ENCODE measurements around the gene KCNQ5.
"Not testable (repeated sequence)": the region's sequence is repeated elsewhere in the genome, so short reads cannot be mapped to it uniquely, and the experiment has no call there.

The KCNQ5 gene

DNA sequence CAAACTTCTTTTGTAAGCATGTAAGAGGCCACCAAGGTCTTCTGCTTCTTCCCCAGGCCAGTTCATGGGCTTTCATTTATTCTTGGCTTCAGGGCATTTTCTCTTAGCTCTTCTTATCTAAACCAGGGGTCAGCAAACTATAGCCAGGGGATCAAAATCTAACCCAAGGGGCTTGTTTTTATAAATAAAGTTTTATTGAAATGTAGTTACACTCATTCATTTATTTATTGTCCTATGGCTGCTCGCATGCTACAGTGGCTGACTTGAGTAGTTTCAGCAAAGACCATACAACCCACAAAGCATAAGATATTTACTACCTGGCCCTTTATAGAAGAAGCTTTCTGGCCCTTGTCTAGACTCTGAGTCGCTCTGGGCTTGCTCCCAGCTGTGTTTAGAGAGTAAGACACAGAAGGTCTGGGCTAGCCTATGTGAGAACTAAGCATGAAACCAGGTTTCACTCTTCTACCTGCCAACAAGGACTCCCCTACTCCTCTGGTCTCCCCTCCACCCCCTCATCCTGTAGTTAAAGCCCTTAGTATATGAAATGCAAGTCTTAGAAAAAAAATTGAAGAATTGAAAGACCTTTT is 560.2 kb downstream of the KCNQ5 start:
- no peaks in the 10 kb centered on the region for H3K4me1 ChIP-seq (ENCODE audit: insufficient read depth, low read length)
- no peak overlapping the region for H3K27ac ChIP-seq (ENCODE audit: low read depth, low read length)
- no peak overlapping the region for H3K4me3 ChIP-seq (ENCODE audit: low read depth in 1 of 2, low read length in 2 of 2)
- no peak overlapping the region for H3K9ac ChIP-seq (ENCODE audit: low read length)
- peaks cover 0 to 5% of the 10 kb centered on the region in 2 donors for H3K27me3 ChIP-seq (ENCODE audit: control insufficient read depth in 1 of 2, insufficient read depth in 2 of 2, low read length in 2 of 2)
- no peaks in the 10 kb centered on the region for H3K9me3 ChIP-seq (ENCODE audit: low read length)
- no peaks in the 10 kb centered on the region for H3K36me3 ChIP-seq (ENCODE audit: insufficient read depth, low read length)

DNA sequence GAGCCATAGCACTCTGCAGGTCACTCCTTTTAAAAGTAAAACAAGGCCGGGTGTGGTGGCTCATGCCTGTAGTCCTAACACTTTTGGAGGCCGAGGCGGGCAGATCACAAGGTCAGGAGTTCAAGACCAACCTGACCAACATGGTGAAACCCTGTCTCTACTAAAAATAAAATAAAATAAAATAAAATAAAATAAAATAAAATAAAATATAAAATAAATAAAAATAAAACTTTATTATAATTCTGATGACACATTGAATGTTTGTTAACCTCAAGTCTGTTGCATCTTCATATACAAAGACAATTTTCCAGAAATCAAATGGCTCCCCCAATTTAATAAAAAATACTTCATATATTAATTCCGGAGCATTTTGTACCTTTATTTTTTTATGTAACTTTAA is 571.4 kb downstream of the KCNQ5 start:
- H3K9ac ChIP-seq (ENCODE audit: low read length); H3K27ac ChIP-seq (ENCODE audit: low read depth, low read length); H3K27me3 ChIP-seq (ENCODE audit: control insufficient read depth in 1 of 2, insufficient read depth in 2 of 2, low read length in 2 of 2); H3K4me1 ChIP-seq (ENCODE audit: insufficient read depth, low read length); H3K9me3 ChIP-seq (ENCODE audit: low read length); H3K36me3 ChIP-seq (ENCODE audit: insufficient read depth, low read length); H3K4me3 ChIP-seq (ENCODE audit: low read depth in 1 of 2, low read length in 2 of 2): not testable (repeated sequence)

DNA sequence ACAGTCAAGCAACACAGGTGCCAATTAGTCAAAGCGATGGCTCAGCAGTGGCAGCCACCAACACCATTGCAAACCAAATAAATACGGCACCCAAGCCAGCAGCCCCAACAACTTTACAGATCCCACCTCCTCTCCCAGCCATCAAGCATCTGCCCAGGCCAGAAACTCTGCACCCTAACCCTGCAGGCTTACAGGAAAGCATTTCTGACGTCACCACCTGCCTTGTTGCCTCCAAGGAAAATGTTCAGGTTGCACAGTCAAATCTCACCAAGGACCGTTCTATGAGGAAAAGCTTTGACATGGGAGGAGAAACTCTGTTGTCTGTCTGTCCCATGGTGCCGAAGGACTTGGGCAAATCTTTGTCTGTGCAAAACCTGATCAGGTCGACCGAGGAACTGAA is 572.9 kb downstream of the KCNQ5 start:
- no peak overlapping the region for H3K27ac ChIP-seq (ENCODE audit: low read depth, low read length)
- no peaks in the 10 kb centered on the region for H3K36me3 ChIP-seq (ENCODE audit: insufficient read depth, low read length)
- H3K4me1 ChIP-seq (ENCODE audit: insufficient read depth, low read length): no peaks in the 10 kb centered on the region
- H3K27me3 ChIP-seq (ENCODE audit: control insufficient read depth in 1 of 2, insufficient read depth in 2 of 2, low read length in 2 of 2): no peaks in the 10 kb centered on the region
- no peaks in the 10 kb centered on the region for H3K9me3 ChIP-seq (ENCODE audit: low read length)
- no peak overlapping the region for H3K9ac ChIP-seq (ENCODE audit: low read length)
- no peak overlapping the region for H3K4me3 ChIP-seq (ENCODE audit: low read depth in 1 of 2, low read length in 2 of 2)

DNA sequence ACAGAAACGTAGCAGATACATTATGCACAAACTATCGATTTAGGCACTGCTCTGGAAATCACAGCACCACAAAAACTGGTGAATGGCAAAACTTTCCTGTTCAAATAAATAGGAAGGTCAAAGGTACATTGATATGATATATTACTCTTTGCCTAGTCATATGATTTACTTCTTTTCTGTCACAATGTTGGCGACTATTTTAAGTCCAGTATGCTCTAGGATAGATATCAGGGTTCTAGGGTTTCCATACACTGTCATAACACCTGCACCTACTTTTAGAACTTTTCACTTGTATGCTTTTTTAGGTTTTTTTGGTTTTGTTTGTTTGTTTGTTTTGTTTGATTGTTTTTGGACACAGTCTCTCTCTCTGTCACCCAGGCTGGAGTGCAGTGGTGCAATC is 578.4 kb downstream of the KCNQ5 start:
- Histone ChIP-seq H3K9me3 (ENCODE audit: low read length) (no peaks in the 10 kb centered on the region), H3K36me3 (ENCODE audit: insufficient read depth, low read length) (no peaks in the 10 kb centered on the region), H3K27me3 (ENCODE audit: control insufficient read depth in 1 of 2, insufficient read depth in 2 of 2, low read length in 2 of 2) (no peaks in the 10 kb centered on the region), H3K4me3 (ENCODE audit: low read depth in 1 of 2, low read length in 2 of 2) (no peak overlapping the region), H3K9ac (ENCODE audit: low read length) (no peak overlapping the region), H3K4me1 (ENCODE audit: insufficient read depth, low read length) (no peaks in the 10 kb centered on the region), H3K27ac (ENCODE audit: low read depth, low read length) (no peak overlapping the region)

DNA sequence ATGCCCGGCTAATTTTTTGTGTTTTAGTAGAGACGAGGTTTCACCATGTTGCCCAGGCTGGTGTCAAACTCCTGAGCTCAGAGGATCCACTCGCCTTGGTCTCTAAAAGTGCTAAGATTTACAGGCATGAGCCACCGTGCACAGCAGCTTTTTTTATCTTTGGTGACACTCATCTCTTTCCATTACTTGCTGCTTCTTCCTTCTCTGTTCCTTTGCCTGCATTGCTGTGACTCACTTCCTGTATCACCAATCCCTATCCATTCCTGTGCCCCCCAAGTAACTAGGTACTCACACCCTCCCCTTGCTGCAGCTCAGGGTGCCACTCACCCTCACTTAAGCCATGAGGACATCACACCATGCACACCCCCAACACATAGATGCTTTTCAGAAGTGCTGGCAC is 578.9 kb downstream of the KCNQ5 start:
- no peak overlapping the region for H3K27ac ChIP-seq (ENCODE audit: low read depth, low read length)
- H3K4me1 ChIP-seq (ENCODE audit: insufficient read depth, low read length): no peaks in the 10 kb centered on the region
- H3K4me3 ChIP-seq (ENCODE audit: low read depth in 1 of 2, low read length in 2 of 2): no peak overlapping the region
- no peaks in the 10 kb centered on the region for H3K36me3 ChIP-seq (ENCODE audit: insufficient read depth, low read length)
- no peaks in the 10 kb centered on the region for H3K27me3 ChIP-seq (ENCODE audit: control insufficient read depth in 1 of 2, insufficient read depth in 2 of 2, low read length in 2 of 2)
- no peak overlapping the region for H3K9ac ChIP-seq (ENCODE audit: low read length)
- H3K9me3 ChIP-seq (ENCODE audit: low read length): no peaks in the 10 kb centered on the region

DNA sequence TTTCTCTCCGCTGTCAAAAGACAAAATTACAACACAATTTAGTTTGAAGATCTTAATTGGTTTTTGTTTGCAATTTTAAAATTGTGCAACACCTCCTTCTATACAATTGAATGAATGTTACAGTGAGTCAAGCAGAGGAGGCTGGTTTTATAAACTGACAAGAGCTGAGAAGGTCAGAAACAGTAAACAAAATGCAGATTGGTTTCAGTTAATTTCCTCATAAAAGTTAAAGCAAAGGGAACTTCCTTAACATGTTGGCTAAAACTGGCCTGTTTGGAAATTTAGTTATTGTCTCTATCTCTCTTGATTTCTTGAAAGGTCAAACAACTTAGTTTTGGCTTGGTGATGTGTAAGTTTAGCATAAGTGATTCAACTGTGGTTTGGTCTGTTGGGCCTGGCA is 581.2 kb downstream of the KCNQ5 start:
- Histone ChIP-seq H3K4me3 (ENCODE audit: low read depth in 1 of 2, low read length in 2 of 2) (no peak overlapping the region), H3K27ac (ENCODE audit: low read depth, low read length) (no peak overlapping the region), H3K36me3 (ENCODE audit: insufficient read depth, low read length) (no peaks in the 10 kb centered on the region), H3K4me1 (ENCODE audit: insufficient read depth, low read length) (no peaks in the 10 kb centered on the region), H3K27me3 (ENCODE audit: control insufficient read depth in 1 of 2, insufficient read depth in 2 of 2, low read length in 2 of 2) (no peaks in the 10 kb centered on the region), H3K9ac (ENCODE audit: low read length) (no peak overlapping the region), H3K9me3 (ENCODE audit: low read length) (no peaks in the 10 kb centered on the region)

DNA sequence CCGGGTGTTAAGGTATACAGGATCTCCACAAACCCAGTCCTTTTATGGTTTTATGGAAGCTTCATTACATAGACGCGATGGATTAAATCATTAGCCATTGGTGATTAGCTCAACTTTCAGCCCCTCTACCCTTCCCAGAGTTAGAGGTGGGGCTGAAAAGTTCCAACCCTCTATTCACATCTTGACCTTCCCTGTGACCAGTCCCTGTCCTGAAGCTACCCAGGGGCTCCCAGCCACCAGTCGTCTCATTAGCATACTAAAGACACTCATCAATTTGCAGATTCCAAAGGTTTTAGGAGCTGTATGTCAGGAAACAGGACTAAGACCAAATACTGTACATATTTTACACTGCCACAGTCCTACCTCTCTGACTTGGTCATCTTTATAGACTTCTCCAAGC is 582.4 kb downstream of the KCNQ5 start:
- Histone ChIP-seq H3K4me3 (ENCODE audit: low read depth in 1 of 2, low read length in 2 of 2) (no peak overlapping the region), H3K36me3 (ENCODE audit: insufficient read depth, low read length) (no peaks in the 10 kb centered on the region), H3K27me3 (ENCODE audit: control insufficient read depth in 1 of 2, insufficient read depth in 2 of 2, low read length in 2 of 2) (no peaks in the 10 kb centered on the region), H3K9me3 (ENCODE audit: low read length) (no peaks in the 10 kb centered on the region), H3K9ac (ENCODE audit: low read length) (no peak overlapping the region), H3K27ac (ENCODE audit: low read depth, low read length) (no peak overlapping the region), H3K4me1 (ENCODE audit: insufficient read depth, low read length) (no peaks in the 10 kb centered on the region)

DNA sequence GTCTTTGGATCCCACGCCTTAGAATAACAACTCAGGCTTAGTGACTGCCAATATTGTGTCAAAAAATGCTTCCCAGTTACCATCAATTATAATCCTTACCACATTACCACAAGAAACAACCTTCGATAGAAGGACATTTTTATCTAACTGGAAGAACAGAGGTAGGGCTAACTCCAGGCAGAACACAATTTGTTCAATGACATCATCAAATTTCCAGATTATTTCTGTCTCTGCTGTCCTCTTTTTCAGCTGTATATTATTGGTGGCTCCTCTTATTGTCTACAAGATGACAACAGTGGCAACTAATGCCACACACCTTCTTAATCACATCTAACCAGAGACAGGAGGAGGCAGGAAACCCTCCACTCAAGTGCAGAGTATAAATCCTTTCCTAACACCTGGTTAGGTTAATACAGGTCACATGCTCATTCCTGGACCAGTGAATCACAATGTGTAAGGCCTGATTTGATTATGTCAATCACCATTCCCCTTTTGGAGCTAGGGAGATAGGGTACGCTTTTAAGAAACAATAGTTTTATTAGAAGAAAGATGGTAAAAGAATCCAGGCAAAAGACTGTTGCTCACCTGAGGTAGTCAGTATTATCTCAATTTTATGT is 585.5 kb downstream of the KCNQ5 start:
- Histone ChIP-seq H3K4me1 (ENCODE audit: insufficient read depth, low read length) (no peaks in the 10 kb centered on the region), H3K27ac (ENCODE audit: low read depth, low read length) (no peak overlapping the region), H3K4me3 (ENCODE audit: low read depth in 1 of 2, low read length in 2 of 2) (no peak overlapping the region), H3K27me3 (ENCODE audit: control insufficient read depth in 1 of 2, insufficient read depth in 2 of 2, low read length in 2 of 2) (no peaks in the 10 kb centered on the region), H3K36me3 (ENCODE audit: insufficient read depth, low read length) (no peaks in the 10 kb centered on the region), H3K9me3 (ENCODE audit: low read length) (no peaks in the 10 kb centered on the region), H3K9ac (ENCODE audit: low read length) (no peak overlapping the region)

DNA sequence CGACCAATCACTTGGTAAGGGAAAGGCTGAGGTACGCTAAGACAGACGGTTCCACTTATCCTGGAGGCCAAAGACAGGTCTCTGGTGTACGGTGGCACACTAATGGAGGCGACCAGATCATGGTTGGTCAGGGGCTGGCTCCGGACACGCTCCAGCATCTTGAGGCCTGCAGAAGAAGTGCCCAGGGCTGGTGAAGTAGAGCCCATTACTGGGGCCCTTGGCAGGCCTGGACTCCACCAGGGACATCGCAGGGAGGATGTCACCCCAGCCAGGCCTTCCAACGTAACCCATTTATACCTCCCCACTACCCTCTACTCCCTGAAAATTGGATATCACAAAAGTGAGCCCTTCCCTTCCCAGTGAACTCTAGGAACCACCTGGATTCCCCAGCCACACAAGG is 587.3 kb downstream of the KCNQ5 start:
- Histone ChIP-seq H3K27me3 (ENCODE audit: control insufficient read depth in 1 of 2, insufficient read depth in 2 of 2, low read length in 2 of 2) (no peaks in the 10 kb centered on the region), H3K9me3 (ENCODE audit: low read length) (no peaks in the 10 kb centered on the region), H3K36me3 (ENCODE audit: insufficient read depth, low read length) (no peaks in the 10 kb centered on the region), H3K4me1 (ENCODE audit: insufficient read depth, low read length) (no peaks in the 10 kb centered on the region), H3K9ac (ENCODE audit: low read length) (no peak overlapping the region), H3K27ac (ENCODE audit: low read depth, low read length) (no peak overlapping the region), H3K4me3 (ENCODE audit: low read depth in 1 of 2, low read length in 2 of 2) (no peak overlapping the region)

DNA sequence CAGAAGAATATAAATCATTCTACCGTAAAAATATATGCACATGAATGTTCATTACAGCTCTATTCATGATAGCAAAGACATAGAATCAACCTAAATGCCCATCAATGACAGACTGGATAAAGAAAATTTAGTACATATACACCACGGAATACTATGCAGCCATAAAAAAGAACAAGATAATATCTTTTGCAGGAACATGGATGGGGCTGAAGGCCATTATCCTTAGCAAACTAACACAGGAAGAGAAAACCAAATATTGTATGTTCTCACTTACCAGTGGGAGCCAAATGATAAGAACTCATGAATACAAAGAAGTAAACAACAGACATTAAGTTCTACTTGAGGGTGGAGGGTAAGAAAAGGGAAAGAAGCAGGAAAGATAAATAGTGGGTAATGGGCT is 595.0 kb downstream of the KCNQ5 start:
- Histone ChIP-seq H3K4me3 (ENCODE audit: low read depth in 1 of 2, low read length in 2 of 2) (no peak overlapping the region), H3K36me3 (ENCODE audit: insufficient read depth, low read length) (no peaks in the 10 kb centered on the region), H3K27me3 (ENCODE audit: control insufficient read depth in 1 of 2, insufficient read depth in 2 of 2, low read length in 2 of 2) (no peaks in the 10 kb centered on the region), H3K27ac (ENCODE audit: low read depth, low read length) (no peak overlapping the region), H3K4me1 (ENCODE audit: insufficient read depth, low read length) (no peaks in the 10 kb centered on the region), H3K9ac (ENCODE audit: low read length) (no peak overlapping the region), H3K9me3 (ENCODE audit: low read length) (no peaks in the 10 kb centered on the region)

DNA sequence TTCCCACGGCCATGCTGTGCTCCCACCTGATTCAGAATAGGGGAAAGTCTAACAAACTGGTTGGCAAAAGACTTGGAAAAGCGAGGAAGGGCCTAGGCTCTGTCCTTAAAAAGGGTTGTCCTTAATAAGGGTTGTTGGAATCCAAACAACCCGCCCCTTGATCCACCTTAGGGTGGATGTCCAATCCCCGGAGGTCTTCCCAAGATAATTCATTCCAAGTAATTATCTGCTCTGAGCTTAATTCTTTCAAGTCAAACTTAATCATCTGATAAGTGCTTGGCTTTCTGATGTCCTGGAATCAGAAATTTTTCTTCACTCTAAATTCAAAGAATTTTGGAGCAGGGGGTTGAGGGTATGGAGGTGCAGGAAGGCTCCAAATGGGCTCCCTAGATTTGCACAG is 603.5 kb downstream of the KCNQ5 start, which contains the start of gene KHDC1L:
Gene KHDC1L (minus strand): TSS at position 101 of the 400 bp plus-strand sequence. CDS start 88 bp downstream, at position 13.
- H3K27ac ChIP-seq (ENCODE audit: low read depth, low read length): no peak within 1 kb of the TSS
- no peak within 1 kb of the TSS for H3K4me3 ChIP-seq (ENCODE audit: low read depth in 1 of 2, low read length in 2 of 2)
- no peak within 1 kb of the TSS for H3K9ac ChIP-seq (ENCODE audit: low read length)
- no peaks in the 10 kb centered on the region for H3K4me1 ChIP-seq (ENCODE audit: insufficient read depth, low read length)
- H3K36me3 ChIP-seq (ENCODE audit: insufficient read depth, low read length): no peaks in the 10 kb centered on the region
- H3K27me3 ChIP-seq (ENCODE audit: control insufficient read depth in 1 of 2, insufficient read depth in 2 of 2, low read length in 2 of 2): no peaks in the 10 kb centered on the region
- no peaks in the 10 kb centered on the region for H3K9me3 ChIP-seq (ENCODE audit: low read length)

DNA sequence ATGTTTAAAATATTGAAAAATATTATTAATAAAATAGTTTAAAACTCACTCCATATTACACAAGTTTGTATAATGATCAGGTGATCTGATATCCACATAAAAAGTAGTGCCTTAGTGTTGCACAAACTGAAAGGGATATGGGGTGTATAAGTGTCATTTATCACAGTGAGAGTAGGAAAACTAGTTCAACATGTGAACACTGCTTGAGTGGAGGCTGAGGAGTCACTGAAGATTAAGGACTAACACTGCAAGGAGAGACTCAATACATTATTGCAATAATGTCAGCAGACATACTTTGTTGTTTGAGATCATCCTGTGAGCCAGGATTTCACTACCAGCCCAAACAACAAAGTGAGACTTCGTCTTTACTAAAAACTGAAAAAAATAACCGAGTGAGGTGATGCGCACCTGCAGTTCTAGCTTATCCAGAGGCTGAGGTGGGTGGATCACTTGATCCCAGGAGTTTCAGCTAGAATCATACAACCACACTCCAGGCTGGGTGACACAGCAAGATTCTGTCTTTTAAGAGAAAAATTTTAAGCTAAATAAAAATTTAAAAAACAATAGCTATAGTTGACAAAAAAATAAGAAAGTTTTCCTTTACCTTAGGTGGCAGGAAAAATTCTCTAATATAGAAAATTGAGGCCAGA is 605.9 kb downstream of the KCNQ5 start:
- no peaks in the 10 kb centered on the region for H3K36me3 ChIP-seq (ENCODE audit: insufficient read depth, low read length)
- H3K27me3 ChIP-seq (ENCODE audit: control insufficient read depth in 1 of 2, insufficient read depth in 2 of 2, low read length in 2 of 2): no peaks in the 10 kb centered on the region
- H3K4me3 ChIP-seq (ENCODE audit: low read depth in 1 of 2, low read length in 2 of 2): no peak overlapping the region
- no peak overlapping the region for H3K9ac ChIP-seq (ENCODE audit: low read length)
- no peaks in the 10 kb centered on the region for H3K9me3 ChIP-seq (ENCODE audit: low read length)
- no peaks in the 10 kb centered on the region for H3K4me1 ChIP-seq (ENCODE audit: insufficient read depth, low read length)
- no peak overlapping the region for H3K27ac ChIP-seq (ENCODE audit: low read depth, low read length)

Measured in muscle layer of colon (tissue), 2 donors.